CD14-positive monocyte (primary cell): ENCODE data around the gene SHTN1. TPM values are rescaled to one million over a fixed set of nuclear protein-coding genes. Genes with fewer than 3 reads are reported as not detected.

ENCODE experiments used
- DNase-seq, 3 donors: peaks; one replicate each; pipeline ENCODE4 v3.0.0-alpha.2; 2011 to 2022
- H2AFZ ChIP-seq: 2 replicates; pipeline ENCODE4 v1.6.0; 2012; ENCODE audit warnings: mild to moderate bottlenecking, low read depth, low read length, inconsistent platforms; ENCODE audit not compliant: insufficient read depth, poor library complexity, severe bottlenecking
- H3K27ac ChIP-seq, 2 donors: 1 replicate in 1 of 2; 2 replicates in 1 of 2; pipeline ENCODE4 v1.5.1; 2012 to 2013; ENCODE audit warnings: low read length in 2 of 2, control low read depth in 1 of 2, inconsistent platforms in 1 of 2, low read depth in 1 of 2, mild to moderate bottlenecking in 1 of 2
- H3K27me3 ChIP-seq, 2 donors: one replicate each; pipeline versions ENCODE4 v1.6.0 to v1.6.1; 2011 to 2013; ENCODE audit warnings: low read length in 2 of 2; ENCODE audit not compliant: control insufficient read depth in 2 of 2, insufficient read depth in 2 of 2
- H3K36me3 ChIP-seq, 2 donors: replicated peaks in 1 of 2; 1 replicate in 1 of 2; 2 replicates in 1 of 2; pipeline versions ENCODE4 v1.5.1 to v1.6.1; 2012 to 2013; ENCODE audit warnings: low read length in 2 of 2, control low read depth in 1 of 2, inconsistent platforms in 1 of 2, mild to moderate bottlenecking in 1 of 2; ENCODE audit not compliant: insufficient read depth in 2 of 2, control insufficient read depth in 1 of 2
- H3K4me1 ChIP-seq, 2 donors: 1 replicate in 1 of 2; 2 replicates in 1 of 2; pipeline versions ENCODE4 v1.5.1 to v1.6.1; 2012 to 2013; ENCODE audit warnings: low read length in 2 of 2, control low read depth in 1 of 2, inconsistent platforms in 1 of 2, mild to moderate bottlenecking in 1 of 2, moderate library complexity in 1 of 2; ENCODE audit not compliant: insufficient read depth in 2 of 2, control insufficient read depth in 1 of 2
- H3K4me2 ChIP-seq: replicated peaks from 2 replicates; pipeline ENCODE3; 2012; ENCODE audit warnings: low read length, moderate library complexity, mild to moderate bottlenecking; ENCODE audit not compliant: poor library complexity, severe bottlenecking; ENCODE audit errors: extremely low read depth
- H3K4me3 ChIP-seq, 3 experiments: fragments of 200-600 bp in 1 of 3; sonication (generic) in 1 of 3; replicated peaks in 1 of 3; 1 replicate in 2 of 3; 2 replicates in 1 of 3; pipeline ENCODE4 v1.5.1; 2011 to 2013; ENCODE audit warnings: low read length in 3 of 3, mild to moderate bottlenecking in 3 of 3, control low read depth in 2 of 3, low read depth in 2 of 3, inconsistent platforms in 1 of 3, moderate library complexity in 1 of 3
- H3K79me2 ChIP-seq: 2 replicates; pipeline ENCODE4 v1.6.0; 2012; ENCODE audit warnings: mild to moderate bottlenecking, control low read depth, inconsistent platforms, low read length, moderate library complexity; ENCODE audit not compliant: insufficient read depth
- H3K9ac ChIP-seq: 2 replicates; pipeline ENCODE4 v1.6.0; 2017; ENCODE audit warnings: low read length, mild to moderate bottlenecking; ENCODE audit not compliant: insufficient read depth, poor library complexity, severe bottlenecking
- H3K9me3 ChIP-seq, 2 donors: replicated peaks in 1 of 2; 1 replicate in 1 of 2; 2 replicates in 1 of 2; pipeline versions ENCODE4 v1.5.1 to v1.6.1; 2012 to 2013; ENCODE audit warnings: low read length in 2 of 2, control low read depth in 1 of 2; ENCODE audit not compliant: control insufficient read depth in 1 of 2, insufficient read depth in 1 of 2
- H4K20me1 ChIP-seq: 2 replicates; pipeline ENCODE4 v1.6.0; 2012; ENCODE audit warnings: mild to moderate bottlenecking, low read length, control low read depth, moderate library complexity; ENCODE audit not compliant: insufficient read depth
- H3K27ac Mint-ChIP-seq, 7 donors: one replicate each; pipeline ENCODE4 v1.8.0; 2020; ENCODE audit warnings: mild to moderate bottlenecking in 7 of 7, mixed read lengths in 7 of 7, moderate library complexity in 6 of 7, inconsistent platforms in 2 of 7
- H3K27me3 Mint-ChIP-seq, 3 donors: one replicate each; pipeline ENCODE4 v1.8.0; 2021 to 2022; ENCODE audit warnings: low read depth in 3 of 3, mild to moderate bottlenecking in 3 of 3, mixed read lengths in 3 of 3, moderate library complexity in 3 of 3, inconsistent platforms in 1 of 3
- H3K36me3 Mint-ChIP-seq, 2 donors: one replicate each; pipeline ENCODE4 v1.8.0; 2020; ENCODE audit warnings: mixed read lengths in 2 of 2, inconsistent platforms in 1 of 2, mild to moderate bottlenecking in 1 of 2
- H3K4me1 Mint-ChIP-seq: one replicate; pipeline ENCODE4 v1.8.0; 2020; ENCODE audit warnings: mild to moderate bottlenecking, mixed read lengths
- H3K4me3 Mint-ChIP-seq, 2 donors: one replicate each; pipeline ENCODE4 v1.8.0; 2020; ENCODE audit warnings: mild to moderate bottlenecking in 2 of 2, mixed read lengths in 2 of 2, moderate library complexity in 1 of 2
- H3K9me3 Mint-ChIP-seq, 7 donors: one replicate each; pipeline ENCODE4 v1.8.0; 2020 to 2022; ENCODE audit warnings: mixed read lengths in 7 of 7, mild to moderate bottlenecking in 6 of 7, moderate library complexity in 6 of 7, inconsistent platforms in 2 of 7
- WGBS: methylation state at CpG from one replicate; pipeline ENCODE4 v1.1.5; 2013; ENCODE audit warnings: missing lambda C conversion rate; ENCODE audit not compliant: insufficient coverage; 5-methylcytosine and 5-hydroxymethylcytosine counted together
- intact Hi-C, 2 donors: fragments of 100-400 bp; cut with micrococcal nuclease; formaldehyde crosslinking; loops; one replicate each; pipeline versions ENCODE4 v1.15.0 to v1.15.1; 2023
- polyA plus RNA-seq, 3 donors: library from polyadenylated mRNA; depleted of rRNA in 1 of 3; unstranded in 2 of 3; stranded (reverse) in 1 of 3; fragments of 300-500 nt in 2 of 3; fragments of >200 nt in 1 of 3; fragmentation: Illumina TruSeq in 2 of 3; gene quantifications; 1 replicate in 2 of 3; 2 replicates in 1 of 3; pipeline ENCODE4 v1.2.3, GENCODE V29; 2012 to 2021
- TF ChIP-seq, protein P1 (sequence below): fragments of 200-600 bp; IDR thresholded peaks from one replicate; pipeline ENCODE4 v1.8.0; 2022; ENCODE audit warnings: antibody characterized with exemption, mild to moderate bottlenecking

Gene SHTN1
- polyA plus RNA-seq, 3 donors = 14.4 to 22.6 (median 14.9) TPM

DNA sequence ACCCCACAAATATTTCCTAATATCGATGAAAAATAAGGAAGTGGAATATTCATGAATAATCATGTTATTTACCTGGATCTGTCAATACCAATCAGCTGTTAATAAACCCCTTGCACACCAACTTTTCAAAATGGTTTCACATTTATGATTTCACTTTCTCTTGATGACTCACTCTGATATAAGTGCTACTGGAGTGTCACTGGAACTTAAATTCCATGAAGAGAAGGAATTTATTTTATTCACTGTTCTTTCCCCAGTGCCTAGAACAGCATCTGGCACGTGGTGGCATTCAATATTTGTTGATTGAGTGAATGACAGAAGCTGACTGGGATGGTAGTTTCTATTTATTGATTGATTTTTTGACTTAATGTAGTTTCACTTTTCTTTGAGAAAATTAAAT, 159.2 kb downstream of the SHTN1 start:
- no peak overlapping the region for H3K4me3 ChIP-seq
- no peaks in the 10 kb centered on the region for H3K79me2 ChIP-seq
- H3K9ac ChIP-seq = no peak overlapping the region
- H3K9me3 Mint-ChIP-seq = peaks cover 0 to 3% (median 2%) of the 10 kb centered on the region in 7 donors
- peaks cover 0 to 6% of the 10 kb centered on the region in 2 donors for H3K9me3 ChIP-seq
- H3K27me3 Mint-ChIP-seq = peaks cover 44 to 50% (median 49%) of the 10 kb centered on the region in 3 donors
- intact Hi-C loops = no loop called here
- no peaks in the 10 kb centered on the region for H3K36me3 ChIP-seq
- H3K4me3 Mint-ChIP-seq = no peak overlapping the region
- H3K4me2 ChIP-seq = no peak overlapping the region
- H3K4me1 ChIP-seq = peaks cover 14 to 17% of the 10 kb centered on the region in 2 donors
- TF ChIP-seq, protein P1, sequence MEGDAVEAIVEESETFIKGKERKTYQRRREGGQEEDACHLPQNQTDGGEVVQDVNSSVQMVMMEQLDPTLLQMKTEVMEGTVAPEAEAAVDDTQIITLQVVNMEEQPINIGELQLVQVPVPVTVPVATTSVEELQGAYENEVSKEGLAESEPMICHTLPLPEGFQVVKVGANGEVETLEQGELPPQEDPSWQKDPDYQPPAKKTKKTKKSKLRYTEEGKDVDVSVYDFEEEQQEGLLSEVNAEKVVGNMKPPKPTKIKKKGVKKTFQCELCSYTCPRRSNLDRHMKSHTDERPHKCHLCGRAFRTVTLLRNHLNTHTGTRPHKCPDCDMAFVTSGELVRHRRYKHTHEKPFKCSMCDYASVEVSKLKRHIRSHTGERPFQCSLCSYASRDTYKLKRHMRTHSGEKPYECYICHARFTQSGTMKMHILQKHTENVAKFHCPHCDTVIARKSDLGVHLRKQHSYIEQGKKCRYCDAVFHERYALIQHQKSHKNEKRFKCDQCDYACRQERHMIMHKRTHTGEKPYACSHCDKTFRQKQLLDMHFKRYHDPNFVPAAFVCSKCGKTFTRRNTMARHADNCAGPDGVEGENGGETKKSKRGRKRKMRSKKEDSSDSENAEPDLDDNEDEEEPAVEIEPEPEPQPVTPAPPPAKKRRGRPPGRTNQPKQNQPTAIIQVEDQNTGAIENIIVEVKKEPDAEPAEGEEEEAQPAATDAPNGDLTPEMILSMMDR = no peak
- peaks cover 24% of the 10 kb centered on the region for H3K4me1 Mint-ChIP-seq
- H3K27ac Mint-ChIP-seq = peak overlapping the region in 1 of 7 donors; percentile 6
- no peak overlapping the region for H2AFZ ChIP-seq
- no peak overlapping the region for H3K27ac ChIP-seq
- no peaks in the 10 kb centered on the region for H4K20me1 ChIP-seq
- H3K36me3 Mint-ChIP-seq = no peaks in the 10 kb centered on the region
- no CpG with 5 or more reads among the region's 2 CpGs for WGBS
- peaks cover 39 to 43% of the 10 kb centered on the region in 2 donors for H3K27me3 ChIP-seq
- DNase-seq = no peak

- no peaks in the 10 kb centered on the region for H3K79me2 ChIP-seq
- no peak overlapping the region for H3K27ac ChIP-seq
- Mint-ChIP-seq H3K27me3 (peaks cover 3 to 11% (median 10%) of the 10 kb centered on the region in 3 donors), H3K4me3 (no peak overlapping the region), H3K4me1 (peaks cover 4% of the 10 kb centered on the region), H3K9me3 (no peaks in the 10 kb centered on the region), H3K36me3 (no peaks in the 10 kb centered on the region), H3K27ac (no peak overlapping the region)
- no peak overlapping the region for H3K4me2 ChIP-seq
- H3K9me3 ChIP-seq = no peaks in the 10 kb centered on the region
- H3K9ac ChIP-seq = no peak overlapping the region
- H4K20me1 ChIP-seq = no peaks in the 10 kb centered on the region
- no peak overlapping the region for H3K4me3 ChIP-seq
- intact Hi-C loops = no loop called here
- TF ChIP-seq, protein P1 = no peak
- no peak for DNase-seq
- H3K36me3 ChIP-seq = no peaks in the 10 kb centered on the region
- peaks cover 0 to 9% of the 10 kb centered on the region in 2 donors for H3K27me3 ChIP-seq
- no peaks in the 10 kb centered on the region for H3K4me1 ChIP-seq
- no peak overlapping the region for H2AFZ ChIP-seq
- 94% methylated on average over 2 of the region's 6 CpGs for WGBS
Measured at GRCh38 chr10:116840389-116841075, 164.5 kb downstream of the SHTN1 start.
